Activated naive CD8-positive, alpha-beta T cell (primary cell): Measurements from ENCODE around the gene FUT3.
"Not testable (repeated sequence)": the region's sequence is repeated elsewhere in the genome, so short reads cannot be mapped to it uniquely, and the experiment has no call there.

ENCODE experiments used
- H3K27ac Mint-ChIP-seq: one replicate; pipeline ENCODE4 v1.8.0; 2021; ENCODE audit warnings: mixed read lengths
- H3K27me3 Mint-ChIP-seq: one replicate; pipeline ENCODE4 v1.8.0; 2021; ENCODE audit warnings: mixed read lengths
- H3K36me3 Mint-ChIP-seq: one replicate; pipeline ENCODE4 v1.8.0; 2021; ENCODE audit warnings: mixed read lengths
- H3K4me1 Mint-ChIP-seq: one replicate; pipeline ENCODE4 v1.8.0; 2021; ENCODE audit warnings: low read depth, mixed read lengths
- H3K4me3 Mint-ChIP-seq: one replicate; pipeline ENCODE4 v1.8.0; 2021; ENCODE audit warnings: mild to moderate bottlenecking, mixed read lengths
- H3K9me3 Mint-ChIP-seq: one replicate; pipeline ENCODE4 v1.8.0; 2021; ENCODE audit warnings: low read depth, mixed read lengths

The FUT3 gene

DNA sequence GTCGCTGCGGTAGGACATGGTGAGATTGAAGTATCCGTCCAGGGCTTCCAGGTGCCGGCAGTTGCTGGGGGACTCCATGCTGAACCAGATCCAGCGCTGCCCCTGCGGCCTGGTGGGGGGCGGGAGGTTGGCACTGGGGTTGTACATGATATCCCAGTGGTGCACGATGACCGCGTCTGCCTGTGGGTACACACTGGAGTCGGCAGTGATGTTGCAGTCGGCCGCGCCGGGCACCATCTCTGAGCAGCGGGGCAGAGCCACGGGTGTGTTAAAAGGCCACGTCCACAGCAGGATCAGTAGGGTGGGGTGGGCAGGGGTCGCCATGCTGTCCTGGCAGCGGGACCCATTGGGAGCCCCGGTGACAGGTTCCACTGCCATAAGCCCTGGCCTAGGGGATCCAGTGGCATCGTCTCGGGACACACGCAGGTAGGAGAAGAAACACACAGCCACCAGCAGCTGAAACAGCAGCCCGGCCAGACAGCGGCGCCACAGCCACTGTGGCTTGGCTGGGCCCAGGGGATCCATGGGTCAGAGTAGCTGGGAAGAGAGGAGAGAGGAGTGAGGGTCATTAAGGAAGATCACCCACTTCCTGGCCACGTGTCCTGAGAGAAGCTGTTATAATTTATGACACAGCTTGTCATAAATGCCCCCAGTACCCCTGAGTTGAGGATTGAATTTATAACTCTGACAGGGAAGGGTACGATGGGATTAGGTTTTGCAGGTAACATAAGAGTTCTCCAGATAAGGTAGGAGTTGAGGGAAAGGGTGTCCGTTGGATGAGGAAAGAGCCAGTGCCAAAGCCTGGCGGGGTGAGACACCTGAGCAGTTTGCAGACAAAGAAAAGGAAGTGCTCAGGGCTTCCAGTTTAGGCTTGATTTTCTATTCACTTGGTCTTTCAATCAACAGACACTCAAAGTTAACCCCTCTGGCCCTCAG, 16.2 kb upstream of the FUT3 start:
- no peaks in the 10 kb centered on the region for H3K36me3 Mint-ChIP-seq
- no peak overlapping the region for H3K27ac Mint-ChIP-seq
- H3K4me3 Mint-ChIP-seq: no peak overlapping the region
- H3K27me3 Mint-ChIP-seq: no peaks in the 10 kb centered on the region
- no peaks in the 10 kb centered on the region for H3K9me3 Mint-ChIP-seq
- no peaks in the 10 kb centered on the region for H3K4me1 Mint-ChIP-seq

DNA sequence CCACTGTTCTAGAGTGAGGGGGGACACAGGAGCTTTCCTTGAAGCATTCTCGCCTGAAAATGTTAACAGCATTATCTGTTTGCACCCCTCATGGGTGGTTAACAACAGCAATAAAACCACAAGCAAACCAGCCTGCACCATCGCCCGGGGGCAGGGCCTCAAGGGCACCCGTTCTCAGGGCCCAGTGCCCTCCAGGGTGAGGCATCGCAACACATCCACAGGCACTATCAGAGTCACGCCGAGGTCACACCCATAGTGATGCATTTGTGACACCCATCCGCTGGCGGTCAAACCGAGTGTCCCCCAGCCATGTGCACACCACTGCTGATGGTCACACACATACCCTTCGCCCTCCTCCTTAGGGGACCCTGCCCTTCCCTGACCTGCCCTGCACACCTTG, 14.5 kb upstream of the FUT3 start:
- no peak overlapping the region for H3K4me3 Mint-ChIP-seq
- no peaks in the 10 kb centered on the region for H3K9me3 Mint-ChIP-seq
- no peaks in the 10 kb centered on the region for H3K27me3 Mint-ChIP-seq
- no peaks in the 10 kb centered on the region for H3K36me3 Mint-ChIP-seq
- H3K4me1 Mint-ChIP-seq: no peaks in the 10 kb centered on the region
- no peak overlapping the region for H3K27ac Mint-ChIP-seq

DNA sequence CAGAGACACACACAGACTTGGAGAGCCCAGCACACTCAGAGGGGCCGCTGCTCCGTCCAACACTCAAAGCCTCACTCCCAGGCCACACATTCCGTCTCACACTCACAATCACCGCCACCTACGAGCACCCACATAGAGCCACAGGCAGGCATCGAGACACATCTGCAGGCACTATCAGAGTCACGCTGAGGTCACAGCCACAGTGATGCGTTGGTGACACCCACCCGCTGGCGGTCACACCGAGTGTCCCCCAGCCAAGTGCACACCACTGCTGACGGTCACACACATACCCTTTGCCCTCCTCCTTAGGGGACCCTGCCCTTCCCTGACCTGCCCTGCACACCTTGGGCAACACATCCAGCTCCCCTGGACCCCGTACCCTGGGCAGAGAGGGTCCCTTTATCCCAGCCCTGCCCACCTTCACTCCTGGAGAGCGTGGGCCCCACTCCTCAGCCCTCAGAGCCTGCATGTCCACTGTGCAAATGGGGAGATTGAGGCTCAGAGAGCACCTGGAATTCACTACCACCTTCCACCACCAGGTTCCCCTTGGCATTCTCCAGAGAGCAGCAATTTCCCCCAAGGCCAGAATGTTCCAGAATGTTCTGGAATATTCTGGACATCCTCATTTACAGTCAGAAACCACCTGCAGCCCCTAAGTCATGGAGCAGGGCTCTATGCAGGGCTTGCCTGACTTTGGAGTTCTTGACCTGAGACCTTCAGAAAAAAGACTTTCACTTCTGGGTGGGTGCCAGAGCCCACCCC, 13.7 kb upstream of the FUT3 start:
- H3K36me3 Mint-ChIP-seq: no peaks in the 10 kb centered on the region
- H3K27ac Mint-ChIP-seq: no peak overlapping the region
- no peaks in the 10 kb centered on the region for H3K27me3 Mint-ChIP-seq

DNA sequence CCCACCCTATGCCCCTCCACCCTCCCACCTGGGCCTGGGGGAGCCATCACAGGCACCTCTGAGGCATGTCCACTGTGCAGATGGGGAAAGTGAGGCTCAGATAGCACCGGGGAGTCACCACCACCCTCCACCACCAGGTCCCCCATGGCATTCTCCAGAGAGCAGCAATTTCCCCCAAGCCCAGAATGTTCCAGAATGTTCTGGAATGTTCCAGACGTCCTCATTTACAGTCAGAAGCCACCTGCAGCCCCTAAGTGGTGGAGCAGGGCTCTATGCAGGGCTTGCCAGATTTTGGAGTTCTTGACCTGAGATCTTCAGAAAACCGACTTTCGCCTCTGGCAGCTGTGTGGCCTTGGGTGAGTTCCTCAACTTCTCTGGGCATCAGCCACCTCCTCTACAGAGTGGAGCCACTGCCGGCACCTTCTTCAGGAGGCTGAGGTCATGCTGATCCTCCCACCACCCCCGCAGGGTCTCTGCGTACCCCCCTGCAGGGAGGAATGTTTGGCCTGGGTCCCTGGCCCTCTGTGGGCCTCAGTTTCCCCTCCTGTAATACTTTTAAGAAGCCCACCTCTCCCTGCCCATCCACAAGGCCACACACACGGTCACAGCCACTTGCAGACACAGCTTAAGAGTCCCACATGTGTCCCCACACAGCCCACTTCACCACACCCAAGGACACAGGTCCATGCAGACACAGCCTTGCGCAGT, 12.9 kb upstream of the FUT3 start:
- Mint-ChIP-seq H3K27ac (no peak overlapping the region), H3K9me3 (no peaks in the 10 kb centered on the region), H3K4me3 (no peak overlapping the region), H3K27me3 (no peaks in the 10 kb centered on the region), H3K36me3 (no peaks in the 10 kb centered on the region), H3K4me1 (no peaks in the 10 kb centered on the region)

More for the DNA sequence above, 13.7 kb upstream of the FUT3 start:
- Mint-ChIP-seq H3K9me3 (no peaks in the 10 kb centered on the region), H3K4me3 (no peak overlapping the region), H3K4me1 (no peaks in the 10 kb centered on the region)

DNA sequence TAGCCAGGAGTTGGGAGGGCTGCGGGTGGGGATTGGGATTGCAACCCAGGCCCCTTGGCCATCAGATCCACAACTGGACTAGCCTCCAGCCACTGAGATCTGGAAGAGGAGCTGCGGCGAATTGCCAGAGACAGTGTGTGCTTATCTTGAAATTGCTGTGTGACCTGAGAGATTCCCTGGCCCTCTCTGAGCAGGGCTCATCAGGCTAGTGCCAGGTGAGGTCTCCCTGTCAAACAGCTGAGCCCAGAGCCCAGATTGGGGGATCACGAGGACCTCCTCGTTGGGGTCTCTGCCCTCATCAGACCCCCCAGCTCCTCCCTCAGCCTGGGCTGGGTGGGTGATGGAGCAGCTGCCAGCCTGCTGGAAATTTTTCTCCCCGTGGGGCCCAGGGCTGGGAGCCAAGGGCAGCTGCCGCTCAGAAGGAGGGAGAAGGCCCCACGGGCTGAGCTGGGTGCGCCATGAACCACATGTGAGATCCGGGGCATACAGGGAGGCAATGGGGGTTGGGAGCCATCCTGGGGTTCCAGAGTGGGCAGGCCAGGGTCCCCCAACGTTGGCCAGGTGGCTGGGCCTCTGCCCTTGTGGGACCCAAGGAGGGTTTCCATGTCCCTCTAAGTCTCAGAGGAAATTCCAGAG, 11.9 kb upstream of the FUT3 start:
- Mint-ChIP-seq H3K27me3 (no peaks in the 10 kb centered on the region), H3K9me3 (no peaks in the 10 kb centered on the region), H3K27ac (no peak overlapping the region), H3K4me1 (no peaks in the 10 kb centered on the region), H3K4me3 (no peak overlapping the region), H3K36me3 (no peaks in the 10 kb centered on the region)

DNA sequence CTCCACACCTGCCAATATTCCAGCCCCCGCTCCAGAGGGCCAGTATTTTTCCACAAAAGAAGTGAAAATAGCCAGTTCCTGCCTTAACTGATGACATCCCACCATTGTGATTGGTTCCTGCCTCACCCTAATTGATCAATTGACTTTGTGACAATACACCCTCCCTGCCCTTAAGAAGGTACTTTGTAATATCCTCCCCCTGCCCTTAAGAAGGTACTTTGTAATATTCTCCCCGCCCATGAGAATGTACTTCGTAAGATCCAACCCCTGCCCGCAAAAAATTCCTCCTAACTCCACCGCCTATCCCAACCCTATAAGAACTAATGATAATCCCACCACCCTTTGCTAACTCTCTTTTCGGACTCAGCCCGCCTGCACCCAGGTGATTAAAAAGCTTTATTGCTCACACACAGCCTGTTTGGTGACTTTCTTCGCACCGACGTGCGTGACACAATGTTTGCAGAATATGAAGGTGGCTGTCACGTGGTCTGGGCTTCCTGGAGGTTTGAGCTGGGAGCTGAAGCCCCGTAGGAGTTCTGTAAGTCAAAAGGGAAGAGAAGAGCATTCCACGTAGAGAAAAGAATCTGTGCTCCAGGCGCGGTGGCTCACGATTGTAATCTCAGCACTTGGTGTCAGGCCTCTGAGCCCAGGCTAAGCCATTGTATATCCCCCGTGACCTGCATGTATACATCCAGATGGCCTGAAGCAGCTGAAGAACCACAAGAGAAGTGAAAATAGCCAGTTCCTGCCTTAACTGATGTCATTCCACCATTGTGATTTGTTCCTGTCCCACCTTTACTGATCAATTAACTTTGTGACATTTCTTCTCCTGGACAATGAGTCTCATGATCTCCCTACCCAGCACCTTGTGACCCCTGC, 6.2 kb upstream of the FUT3 start:
- Mint-ChIP-seq H3K4me3 (no peak overlapping the region), H3K27ac (no peak overlapping the region), H3K9me3 (no peaks in the 10 kb centered on the region), H3K4me1 (no peaks in the 10 kb centered on the region), H3K36me3 (no peaks in the 10 kb centered on the region), H3K27me3 (no peaks in the 10 kb centered on the region)

DNA sequence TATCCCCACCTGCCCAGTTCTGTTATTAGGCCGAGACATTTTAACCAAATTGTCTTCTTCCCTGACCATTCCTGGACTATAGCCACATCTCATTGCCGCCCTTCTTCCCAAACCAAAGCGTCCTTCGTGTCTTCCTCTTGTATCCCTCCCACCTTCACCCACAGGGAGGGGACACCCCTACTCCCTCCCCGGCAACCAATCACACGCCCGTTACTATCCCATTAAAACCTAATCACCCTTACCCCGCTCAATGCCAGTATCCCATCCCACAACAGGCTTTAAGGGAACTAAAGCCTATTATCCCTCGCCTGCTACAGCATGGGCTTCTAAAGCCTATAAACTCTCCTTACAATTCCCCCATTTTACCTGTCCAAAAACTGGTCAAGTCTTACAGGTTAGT, 3.9 kb upstream of the FUT3 start:
- H3K27me3 Mint-ChIP-seq, H3K9me3 Mint-ChIP-seq, H3K27ac Mint-ChIP-seq, H3K4me3 Mint-ChIP-seq, H3K4me1 Mint-ChIP-seq, H3K36me3 Mint-ChIP-seq: not testable (repeated sequence)

DNA sequence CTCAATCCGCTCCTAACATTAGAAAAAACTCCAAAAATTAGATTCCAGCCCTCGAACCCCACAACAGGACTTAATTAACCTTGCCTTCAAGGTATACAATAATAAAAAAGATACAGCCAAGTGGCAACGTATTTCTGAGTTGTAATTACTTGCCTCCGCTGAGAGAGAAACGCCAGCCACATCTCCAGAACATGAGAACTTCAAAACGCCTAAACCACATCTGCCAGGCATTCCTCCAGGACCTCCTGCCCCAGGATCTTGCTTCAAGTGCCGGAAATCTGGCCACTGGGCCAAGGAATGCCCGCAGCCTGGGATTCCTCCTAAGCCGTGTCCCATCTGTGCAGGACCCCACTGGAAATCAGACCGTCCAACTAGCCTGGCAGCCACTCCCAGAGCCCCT, 2.9 kb upstream of the FUT3 start:
- H3K36me3 Mint-ChIP-seq, H3K27me3 Mint-ChIP-seq, H3K4me3 Mint-ChIP-seq, H3K27ac Mint-ChIP-seq, H3K4me1 Mint-ChIP-seq, H3K9me3 Mint-ChIP-seq: not testable (repeated sequence)

DNA sequence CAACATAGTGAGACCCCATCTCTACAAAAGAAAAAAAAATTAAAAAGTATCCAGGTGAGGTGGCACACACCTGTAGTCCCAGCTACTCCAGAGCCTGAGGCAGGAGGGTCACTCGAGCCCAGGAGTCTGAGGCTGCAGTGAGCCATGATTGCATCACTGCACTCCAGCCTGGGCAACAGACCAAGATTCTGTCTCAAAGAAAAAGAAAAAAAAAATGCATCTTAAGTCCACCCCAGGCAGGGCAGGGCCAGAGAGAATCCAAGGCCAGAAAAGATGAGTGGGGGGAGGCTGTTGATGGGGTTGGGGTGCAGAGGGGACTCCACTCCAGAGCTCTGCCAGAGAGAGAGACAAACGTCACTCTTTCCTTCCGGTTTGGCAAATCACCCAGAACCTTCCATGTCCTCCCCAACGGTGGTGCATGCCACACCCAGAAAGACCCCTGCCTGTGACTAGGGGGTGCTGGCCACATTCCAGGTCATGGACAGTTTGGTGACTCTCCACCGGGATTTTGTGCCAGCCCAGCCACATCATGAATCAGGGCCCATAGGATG, 431 bp downstream of the FUT3 start:
- no peaks in the 10 kb centered on the region for H3K9me3 Mint-ChIP-seq
- no peaks in the 10 kb centered on the region for H3K27me3 Mint-ChIP-seq
- no peaks in the 10 kb centered on the region for H3K36me3 Mint-ChIP-seq
- no peaks in the 10 kb centered on the region for H3K4me1 Mint-ChIP-seq
- H3K4me3 Mint-ChIP-seq: no peak overlapping the region
- no peak overlapping the region for H3K27ac Mint-ChIP-seq

DNA sequence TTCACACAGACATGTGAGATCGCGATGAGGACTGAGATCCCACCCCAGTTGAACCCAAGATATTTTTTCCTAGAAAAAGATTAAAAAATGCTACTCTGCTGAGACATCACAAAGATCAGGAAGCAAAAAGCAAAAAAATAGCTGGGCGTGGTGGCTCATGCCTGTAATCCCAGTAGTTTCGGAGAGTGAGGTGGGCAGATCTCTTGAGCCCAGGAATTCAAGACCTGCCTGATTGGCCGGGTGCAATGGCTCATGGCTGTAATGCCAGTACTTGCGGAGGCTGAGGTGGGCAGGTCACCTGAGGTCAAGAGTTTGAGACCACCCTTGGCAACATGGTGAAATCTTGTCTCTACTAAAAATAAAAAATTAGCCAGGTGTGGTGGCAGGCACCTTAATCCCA, 1.1 kb downstream of the FUT3 start:
- H3K4me1 Mint-ChIP-seq: no peaks in the 10 kb centered on the region
- no peaks in the 10 kb centered on the region for H3K9me3 Mint-ChIP-seq
- H3K27ac Mint-ChIP-seq: no peak overlapping the region
- no peak overlapping the region for H3K4me3 Mint-ChIP-seq
- no peaks in the 10 kb centered on the region for H3K27me3 Mint-ChIP-seq
- H3K36me3 Mint-ChIP-seq: no peaks in the 10 kb centered on the region

DNA sequence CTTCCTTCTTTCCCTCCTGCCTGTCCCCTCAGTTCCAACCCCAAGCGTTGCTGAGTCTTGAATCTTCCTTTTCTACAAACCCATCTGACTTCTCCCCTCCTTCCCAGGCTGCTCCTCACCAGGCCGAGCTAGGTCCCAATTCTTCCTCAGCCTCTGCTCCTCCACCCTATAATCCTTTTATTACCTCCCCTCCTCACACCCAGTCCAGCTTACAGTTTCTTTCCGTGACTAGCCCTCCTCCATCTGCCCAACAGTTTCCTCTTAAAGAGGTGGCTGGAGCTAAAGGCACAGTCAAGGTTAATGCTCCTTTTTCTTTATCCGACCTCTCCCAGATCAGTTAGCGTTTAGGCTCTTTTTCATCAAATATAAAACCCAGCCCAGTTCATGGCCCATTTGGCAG, 2.6 kb downstream of the FUT3 start:
- H3K27me3 Mint-ChIP-seq, H3K9me3 Mint-ChIP-seq, H3K4me3 Mint-ChIP-seq, H3K4me1 Mint-ChIP-seq, H3K27ac Mint-ChIP-seq, H3K36me3 Mint-ChIP-seq: not testable (repeated sequence)

DNA sequence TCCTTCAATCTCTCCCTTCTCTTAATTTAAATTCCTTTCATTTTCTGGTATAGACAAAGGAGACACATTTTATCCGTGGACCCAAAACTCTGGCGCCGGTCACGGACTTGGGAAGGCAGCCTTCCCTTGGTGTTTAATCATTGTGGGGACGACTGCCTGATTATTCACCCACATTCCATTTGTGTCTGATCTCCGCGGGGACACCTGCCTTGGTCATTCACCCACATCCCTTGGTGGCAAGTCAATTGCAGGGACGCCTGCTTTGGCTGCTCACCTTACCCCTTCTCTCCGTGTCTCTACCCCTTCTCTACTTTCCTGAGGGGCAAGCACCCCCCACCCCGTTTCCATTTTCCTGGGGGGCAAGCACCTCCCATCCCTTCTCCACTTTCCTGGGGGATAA, 3.4 kb downstream of the FUT3 start:
- H3K27ac Mint-ChIP-seq, H3K9me3 Mint-ChIP-seq, H3K4me1 Mint-ChIP-seq, H3K4me3 Mint-ChIP-seq, H3K27me3 Mint-ChIP-seq, H3K36me3 Mint-ChIP-seq: not testable (repeated sequence)

DNA sequence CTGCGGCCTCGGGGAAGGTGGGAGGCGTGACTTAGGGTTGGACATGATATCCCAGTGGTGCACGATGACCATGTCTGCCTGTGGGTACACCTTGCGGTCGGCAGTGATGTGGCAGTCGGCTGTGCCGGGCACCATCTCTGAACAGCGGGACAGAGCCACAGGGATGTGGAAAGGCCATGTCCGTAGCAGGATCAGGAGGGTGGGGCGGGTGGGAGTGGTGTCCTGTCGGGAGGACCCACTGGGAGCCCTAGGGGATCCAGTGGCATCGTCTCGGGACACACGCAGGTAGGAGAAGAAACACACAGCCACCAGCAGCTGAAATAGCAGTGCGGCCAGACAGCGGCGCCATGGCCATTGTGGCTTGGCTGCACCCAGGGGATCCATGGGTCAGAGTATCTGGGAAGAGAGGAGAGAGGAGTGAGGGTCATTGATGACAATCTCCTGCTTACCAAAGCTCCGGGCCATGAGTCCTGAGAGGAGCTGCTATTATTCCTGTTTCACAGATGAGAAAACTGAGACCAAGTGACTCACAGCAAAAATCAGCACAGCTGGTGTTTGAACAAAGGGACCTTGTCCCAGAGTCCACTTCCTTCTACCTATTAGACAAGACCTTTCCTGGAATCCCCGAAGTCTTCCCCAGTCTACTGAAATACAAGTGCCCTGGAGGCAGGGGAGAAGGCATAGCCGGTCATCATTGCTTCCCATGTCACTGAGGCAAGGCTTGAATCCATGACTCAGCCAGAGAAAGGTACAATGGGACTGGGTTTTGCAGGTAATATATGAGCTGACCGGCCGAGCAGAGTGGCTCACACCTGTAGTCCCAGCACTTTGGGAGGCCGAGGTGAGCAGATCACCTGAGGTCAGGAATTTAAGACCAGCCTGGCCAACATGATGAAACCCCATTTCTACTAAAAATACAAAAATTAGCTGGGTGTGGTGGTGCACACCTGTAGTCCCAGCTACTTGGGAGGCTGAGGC, 6.5 kb downstream of the FUT3 start:
- Mint-ChIP-seq H3K36me3 (no peaks in the 10 kb centered on the region), H3K9me3 (no peaks in the 10 kb centered on the region), H3K27me3 (no peaks in the 10 kb centered on the region), H3K4me3 (no peak overlapping the region), H3K4me1 (no peaks in the 10 kb centered on the region), H3K27ac (no peak overlapping the region)
